Hypothalamus (tissue), 51 donors: ENCODE measurements around the gene FCGR3B.
"Not testable (repeated sequence)": the region's sequence is repeated elsewhere in the genome, so short reads cannot be mapped to it uniquely, and the experiment has no call there.

ENCODE experiments used
- DNase-seq, 51 donors: peaks; one replicate each; lab custom pipeline; 2025; lab: John Stamatoyannopoulos, UW

Gene FCGR3B

DNA sequence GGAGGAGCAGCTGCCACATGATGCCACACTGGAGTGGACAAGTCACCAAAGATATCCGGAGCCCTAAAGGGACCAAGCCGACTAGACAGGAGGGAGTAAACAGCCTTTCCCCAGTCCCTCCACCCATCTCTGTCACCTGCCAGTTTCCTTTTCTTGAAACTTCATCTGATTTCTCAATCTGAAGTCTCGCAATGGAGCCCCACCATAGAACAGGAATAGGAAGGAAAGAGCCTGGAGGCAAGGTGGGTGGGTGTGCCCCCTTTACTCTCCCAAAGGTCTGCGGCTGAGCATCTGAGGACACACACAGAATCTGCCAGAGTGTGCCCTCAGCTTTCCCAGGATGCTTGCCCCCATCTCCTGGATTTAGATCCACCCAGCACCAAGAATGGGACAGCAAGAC is at the start of gene FCGR3B:
Gene FCGR3B, minus strand, starts transcription at position 101 of the 400 bp plus-strand sequence. Its CDS starts 82 bp downstream, at position 19.
- DNase-seq: no peak

DNA sequence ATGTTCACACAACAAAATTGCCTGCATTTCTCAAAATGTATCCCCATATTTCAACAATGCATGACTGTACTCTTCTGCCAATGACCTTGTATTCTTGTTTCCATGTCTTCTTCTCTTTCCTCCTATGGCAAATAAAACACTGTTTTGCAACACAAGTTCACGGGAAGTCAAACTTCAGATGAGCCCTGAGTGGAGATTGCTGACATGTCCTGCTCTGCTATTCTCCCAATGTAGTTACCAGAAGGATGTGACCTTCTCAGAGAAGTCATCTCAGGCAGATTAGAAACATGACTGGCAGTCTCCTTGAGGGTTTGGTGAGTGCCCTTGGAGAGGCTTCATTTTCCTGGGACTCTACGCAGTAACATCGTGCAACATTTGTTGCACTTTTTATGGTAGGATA is 47.5 kb upstream of the FCGR3B start:
- no peak for DNase-seq

DNA sequence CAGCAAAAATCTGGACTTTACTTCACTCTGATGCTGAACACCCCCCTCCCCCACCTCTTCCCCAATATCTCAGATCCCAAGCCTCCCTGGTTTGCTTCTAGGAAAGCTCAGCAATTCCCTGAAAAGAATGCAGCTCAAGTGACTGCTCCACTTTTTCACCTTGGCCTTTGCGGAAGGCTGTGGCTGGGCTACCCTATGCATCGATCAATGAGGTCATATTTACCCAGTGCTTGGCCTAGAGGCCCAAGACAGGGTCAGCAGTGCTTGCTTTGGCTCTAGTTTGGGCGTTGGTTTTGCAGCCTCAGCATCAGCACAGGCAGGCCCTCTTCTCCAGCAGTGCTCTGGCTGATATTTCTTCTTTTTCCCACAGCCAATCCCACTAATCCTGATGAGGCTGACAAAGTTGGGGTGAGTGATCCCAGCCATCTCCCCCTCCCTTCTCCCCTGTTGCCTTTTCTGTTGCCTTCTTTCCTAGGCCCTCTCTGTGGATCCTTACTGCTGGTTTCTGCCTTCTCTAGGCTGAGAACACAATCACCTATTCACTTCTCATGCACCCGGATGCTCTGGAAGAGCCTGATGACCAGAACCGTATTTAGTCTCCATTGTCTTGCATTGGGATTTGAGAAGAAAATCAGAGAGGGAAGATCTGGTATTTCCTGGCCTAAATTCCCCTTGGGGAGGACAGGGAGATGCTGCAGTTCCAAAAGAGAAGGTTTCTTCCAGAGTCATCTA is 46.1 kb upstream of the FCGR3B start:
- no peak for DNase-seq

DNA sequence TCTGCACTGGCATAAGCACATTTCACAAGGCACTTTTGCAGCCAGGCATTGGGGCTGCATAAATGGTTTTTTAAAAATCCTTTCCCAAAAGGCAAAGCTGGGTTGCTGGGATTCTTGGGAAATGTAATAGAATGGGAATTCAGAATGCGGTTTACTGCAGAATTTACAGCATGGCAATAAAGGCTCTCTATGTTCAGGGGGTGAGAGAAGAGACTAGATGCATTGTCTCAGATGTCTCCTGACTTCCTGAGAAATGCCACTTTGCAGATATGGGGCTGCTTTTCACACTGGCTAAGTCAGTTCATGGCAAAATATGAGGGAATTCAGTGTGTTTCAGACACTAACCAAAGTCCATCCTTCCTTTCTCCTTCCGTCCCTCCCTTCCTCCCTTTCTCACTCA is 45.5 kb upstream of the FCGR3B start:
- peak in 1 of 51 donors; percentile 11 for DNase-seq

DNA sequence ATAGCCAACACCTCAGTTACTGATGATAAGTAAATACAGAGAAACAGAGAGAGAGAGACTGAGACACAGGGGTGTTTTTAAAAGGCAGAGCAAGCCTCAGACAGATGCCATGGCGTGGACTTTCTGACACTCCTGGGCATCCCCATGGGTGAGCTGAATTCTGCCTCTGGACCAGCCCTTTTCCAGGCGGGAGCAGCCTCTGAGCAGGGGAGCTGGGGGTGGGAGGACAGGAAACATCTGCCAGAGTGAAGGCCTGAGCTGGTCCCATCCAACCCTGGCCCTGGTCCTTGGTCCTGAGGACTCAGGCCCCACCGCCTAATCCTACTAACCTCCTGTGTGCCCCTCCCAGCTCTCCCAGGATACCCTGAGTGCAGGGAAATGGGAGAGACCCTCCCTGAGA is 43.9 kb upstream of the FCGR3B start:
- not testable (repeated sequence) for DNase-seq

DNA sequence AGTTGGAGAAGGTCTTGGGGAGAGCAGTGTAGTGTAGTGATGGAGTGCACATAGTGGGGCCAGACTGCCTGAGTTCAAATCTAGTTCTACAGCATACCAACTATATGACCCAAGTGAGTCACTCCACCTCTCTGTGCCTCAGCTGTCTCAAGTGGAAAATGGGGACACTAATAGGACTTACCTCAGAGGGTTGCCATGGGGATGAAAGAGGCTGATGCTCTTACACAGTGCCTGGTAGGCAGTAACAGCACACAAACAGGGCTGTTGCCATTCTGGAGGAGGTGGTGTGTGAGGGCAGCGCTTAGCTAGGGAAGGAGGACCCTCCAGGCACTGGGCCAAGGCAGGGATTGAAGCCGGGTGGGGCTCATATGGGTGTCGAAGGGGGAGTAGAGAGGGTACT is 43.5 kb upstream of the FCGR3B start:
- DNase-seq: not testable (repeated sequence)

DNA sequence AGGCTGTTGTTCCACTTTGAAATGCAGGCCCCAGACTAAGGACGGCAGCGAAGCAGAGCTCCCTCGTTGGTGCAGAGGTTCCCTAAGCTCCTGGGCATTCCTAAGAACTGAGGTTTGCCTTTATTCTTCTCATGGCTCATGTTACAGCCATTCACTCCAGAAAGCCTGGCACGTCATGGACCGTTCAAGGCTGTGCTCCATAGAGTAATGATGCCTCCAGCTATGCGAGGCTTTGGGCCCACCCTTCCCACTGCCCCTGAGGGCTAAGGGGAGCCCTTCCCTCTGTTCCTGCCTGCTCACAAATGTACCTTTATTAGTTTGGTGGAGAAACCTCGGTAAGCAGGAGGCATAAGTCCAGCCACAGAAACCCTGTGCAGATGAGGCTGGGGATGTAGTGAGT is 42.5 kb upstream of the FCGR3B start:
- not testable (repeated sequence) for DNase-seq

DNA sequence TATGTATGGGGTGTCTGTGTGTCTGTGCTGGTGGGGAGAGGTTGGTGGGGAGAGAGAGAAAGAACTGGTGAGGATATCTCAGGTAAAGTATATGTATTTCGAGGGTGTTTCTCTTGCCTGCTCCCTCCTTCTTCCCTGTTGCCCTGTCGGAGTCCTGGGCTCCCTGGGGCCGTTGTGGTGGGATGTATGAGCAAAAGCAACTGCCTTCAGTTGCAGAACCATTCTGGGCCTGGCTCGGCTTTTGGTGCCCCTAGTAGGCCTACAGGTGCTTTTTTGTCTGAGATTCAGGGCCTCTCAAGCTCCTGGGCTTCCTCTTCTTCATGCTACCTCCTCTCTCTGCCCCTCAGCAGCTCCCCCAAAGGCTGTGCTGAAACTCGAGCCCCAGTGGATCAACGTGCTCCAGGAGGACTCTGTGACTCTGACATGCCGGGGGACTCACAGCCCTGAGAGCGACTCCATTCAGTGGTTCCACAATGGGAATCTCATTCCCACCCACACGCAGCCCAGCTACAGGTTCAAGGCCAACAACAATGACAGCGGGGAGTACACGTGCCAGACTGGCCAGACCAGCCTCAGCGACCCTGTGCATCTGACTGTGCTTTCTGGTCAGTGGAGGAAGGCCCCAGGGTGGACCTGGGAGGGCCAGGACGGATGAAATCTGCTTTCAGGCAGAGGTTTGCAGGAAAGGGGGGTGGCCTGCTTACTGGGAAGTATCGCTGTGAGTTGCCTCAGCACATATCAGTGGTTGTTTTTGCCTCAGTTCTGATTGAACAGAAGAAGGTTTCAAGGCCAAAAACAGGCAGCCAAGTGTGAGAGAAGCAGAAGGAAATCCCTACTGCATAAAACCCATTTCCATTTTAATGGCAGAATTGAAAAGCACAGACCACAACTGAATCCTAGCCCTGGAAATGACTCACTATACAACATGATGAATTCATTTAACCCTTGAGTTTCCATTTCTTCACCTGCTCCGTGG is 40.4 kb upstream of the FCGR3B start:
- DNase-seq: not testable (repeated sequence)

DNA sequence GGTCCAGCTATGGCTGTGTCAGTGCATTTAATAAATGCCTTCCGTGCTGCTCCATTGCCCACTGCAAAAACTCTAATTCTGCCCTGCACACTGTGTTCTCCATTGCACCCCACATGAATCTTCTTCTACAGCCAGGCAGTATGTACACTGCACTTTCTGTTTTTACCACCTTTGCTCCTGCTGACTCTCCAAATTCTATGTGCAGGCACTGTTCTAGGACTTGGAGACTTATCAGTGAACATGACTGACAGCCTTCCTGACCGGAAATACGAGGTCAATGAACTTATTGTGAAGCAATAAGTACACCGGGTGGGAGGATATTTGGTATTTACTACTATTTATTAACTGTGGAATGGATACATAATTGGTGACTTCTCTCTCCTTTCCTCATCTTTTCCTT is 33.7 kb upstream of the FCGR3B start:
- DNase-seq: not testable (repeated sequence)

DNA sequence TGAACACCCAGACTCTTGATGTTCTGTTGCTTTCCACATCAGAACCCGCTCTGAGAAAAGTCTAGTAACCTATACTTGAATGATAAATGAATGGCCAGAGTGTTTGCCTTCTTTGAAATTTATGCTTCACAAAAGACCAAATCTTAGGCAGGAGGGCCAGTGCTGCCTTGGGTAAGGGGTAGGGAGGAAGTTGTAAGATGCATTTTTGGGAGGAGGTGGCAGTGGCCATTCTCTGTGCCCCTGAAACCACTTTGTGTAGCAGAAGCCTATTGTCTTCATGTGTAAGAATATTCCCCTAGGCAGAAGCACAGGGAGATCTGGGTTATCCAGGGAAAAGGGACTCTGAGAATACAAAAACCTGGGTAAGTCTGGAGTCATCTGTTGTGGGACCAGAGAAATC is 32.6 kb upstream of the FCGR3B start:
- not testable (repeated sequence) for DNase-seq

DNA sequence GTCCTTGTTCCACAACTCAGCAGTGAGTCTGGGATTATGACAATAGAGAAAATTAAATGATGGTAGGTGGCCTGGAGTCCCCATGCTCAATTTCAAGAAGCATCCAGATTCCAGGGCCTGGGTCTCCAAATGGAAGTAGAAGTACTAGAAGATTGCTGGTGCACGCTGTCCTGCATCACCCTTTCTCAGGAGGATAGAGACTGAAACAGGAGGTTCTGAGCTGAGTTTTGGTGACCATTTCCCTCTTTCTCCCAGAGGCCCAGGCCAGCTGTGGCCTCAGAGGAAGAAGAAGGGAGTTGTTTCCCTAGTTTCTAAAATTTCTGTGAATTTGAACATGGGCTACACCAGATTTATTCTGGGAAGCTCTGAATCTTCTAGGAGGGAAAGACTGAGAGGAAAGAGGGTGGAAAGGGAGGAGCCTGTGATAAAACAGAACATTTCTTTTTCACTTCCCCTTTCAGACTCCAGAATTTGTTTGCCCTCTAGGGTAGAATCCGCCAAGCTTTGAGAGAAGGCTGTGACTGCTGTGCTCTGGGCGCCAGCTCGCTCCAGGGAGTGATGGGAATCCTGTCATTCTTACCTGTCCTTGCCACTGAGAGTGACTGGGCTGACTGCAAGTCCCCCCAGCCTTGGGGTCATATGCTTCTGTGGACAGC is 31.8 kb upstream of the FCGR3B start, which contains the start of gene FCGR2B:
Gene FCGR2B, plus strand, starts transcription at position 460 of the 656 bp plus-strand sequence. Its CDS starts 99 bp downstream, at position 559.
- DNase-seq: not testable (repeated sequence)

DNA sequence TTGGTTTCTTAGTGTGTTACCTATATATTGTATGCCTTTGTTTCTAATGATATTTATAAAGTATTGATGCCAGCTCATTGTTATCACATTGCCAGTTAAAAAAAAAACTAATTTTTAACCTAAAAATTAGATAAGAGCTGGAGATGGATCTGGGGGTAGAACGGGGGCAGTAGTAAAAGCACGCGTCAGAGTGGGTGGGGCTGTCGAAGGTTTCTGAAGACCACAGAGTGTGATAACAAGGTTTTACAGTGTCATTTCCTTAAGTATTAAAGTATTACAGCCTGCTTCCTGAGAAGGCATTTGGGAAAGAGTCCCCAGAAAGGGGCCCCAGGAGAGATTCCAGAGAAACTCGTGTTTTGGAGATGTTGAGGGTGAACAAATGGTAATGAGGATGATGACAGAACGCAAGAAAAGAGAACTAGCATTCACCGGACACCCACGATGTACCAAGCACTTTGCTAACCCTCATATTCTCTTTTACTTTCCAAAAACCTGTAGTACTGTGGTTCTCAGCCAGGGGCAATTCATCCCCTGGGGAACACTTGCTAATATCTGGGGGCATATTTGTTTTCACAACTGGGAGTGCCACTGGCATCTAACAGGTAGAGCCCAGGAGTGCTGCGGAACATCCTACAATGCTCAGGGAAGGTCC is 30.8 kb upstream of the FCGR3B start:
- not testable (repeated sequence) for DNase-seq

DNA sequence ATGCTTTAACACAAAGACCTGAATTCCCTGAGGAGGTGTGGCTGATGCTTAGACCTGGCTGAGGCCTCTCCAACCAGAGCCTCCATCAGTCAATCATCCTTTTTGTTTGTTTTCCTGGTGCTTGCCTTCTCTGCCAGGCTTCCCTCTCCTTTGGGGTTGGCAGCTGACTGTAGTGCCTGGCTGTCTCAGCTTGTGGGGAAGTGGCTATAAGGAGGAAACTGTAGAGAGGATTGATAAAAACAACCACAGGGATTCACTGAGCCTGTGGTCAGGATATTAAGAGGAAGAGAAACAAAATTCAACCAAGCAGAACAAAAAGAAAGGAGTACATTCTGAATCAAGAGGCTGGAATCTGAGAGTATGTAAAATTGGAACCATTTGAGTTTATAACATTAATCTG is 27.5 kb upstream of the FCGR3B start:
- not testable (repeated sequence) for DNase-seq

DNA sequence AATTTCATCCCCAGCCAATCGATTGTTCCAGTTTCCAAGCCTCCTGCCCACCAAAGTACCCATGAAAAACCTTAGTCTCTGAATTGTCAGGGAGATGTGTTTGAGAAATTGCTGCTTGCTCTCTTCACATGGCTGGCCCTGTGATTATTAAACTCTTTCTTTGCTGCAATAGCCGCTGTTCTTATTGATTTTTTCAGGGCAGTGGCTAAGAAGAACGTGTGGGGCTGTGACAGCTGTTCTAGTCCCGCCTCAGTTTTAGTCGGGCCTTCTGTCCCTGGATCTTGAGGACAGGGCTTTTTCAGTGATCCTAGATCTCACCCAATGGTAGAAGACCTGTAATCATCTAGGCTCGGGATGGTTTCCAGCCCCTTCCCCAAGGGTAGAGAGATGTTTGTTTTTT is 23.0 kb upstream of the FCGR3B start:
- DNase-seq: not testable (repeated sequence)

DNA sequence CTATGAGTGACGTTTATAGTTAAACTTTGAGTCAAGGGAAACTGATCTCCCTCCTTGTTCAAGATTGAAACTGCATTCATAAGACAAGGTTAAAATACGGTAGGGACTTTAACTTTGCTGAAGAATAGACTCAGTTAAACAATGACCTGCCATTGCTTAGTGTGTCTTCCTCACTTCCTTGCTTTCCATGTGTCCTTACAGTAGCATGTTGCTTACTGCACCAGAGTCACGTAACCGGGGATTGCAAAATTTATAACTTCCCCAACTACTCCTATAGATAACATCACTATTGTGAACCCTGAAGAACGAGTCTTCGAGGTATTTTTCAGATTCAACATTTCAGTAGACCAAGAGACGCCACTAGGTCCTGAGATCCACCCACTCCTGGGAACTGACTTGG is 22.6 kb upstream of the FCGR3B start:
- not testable (repeated sequence) for DNase-seq

DNA sequence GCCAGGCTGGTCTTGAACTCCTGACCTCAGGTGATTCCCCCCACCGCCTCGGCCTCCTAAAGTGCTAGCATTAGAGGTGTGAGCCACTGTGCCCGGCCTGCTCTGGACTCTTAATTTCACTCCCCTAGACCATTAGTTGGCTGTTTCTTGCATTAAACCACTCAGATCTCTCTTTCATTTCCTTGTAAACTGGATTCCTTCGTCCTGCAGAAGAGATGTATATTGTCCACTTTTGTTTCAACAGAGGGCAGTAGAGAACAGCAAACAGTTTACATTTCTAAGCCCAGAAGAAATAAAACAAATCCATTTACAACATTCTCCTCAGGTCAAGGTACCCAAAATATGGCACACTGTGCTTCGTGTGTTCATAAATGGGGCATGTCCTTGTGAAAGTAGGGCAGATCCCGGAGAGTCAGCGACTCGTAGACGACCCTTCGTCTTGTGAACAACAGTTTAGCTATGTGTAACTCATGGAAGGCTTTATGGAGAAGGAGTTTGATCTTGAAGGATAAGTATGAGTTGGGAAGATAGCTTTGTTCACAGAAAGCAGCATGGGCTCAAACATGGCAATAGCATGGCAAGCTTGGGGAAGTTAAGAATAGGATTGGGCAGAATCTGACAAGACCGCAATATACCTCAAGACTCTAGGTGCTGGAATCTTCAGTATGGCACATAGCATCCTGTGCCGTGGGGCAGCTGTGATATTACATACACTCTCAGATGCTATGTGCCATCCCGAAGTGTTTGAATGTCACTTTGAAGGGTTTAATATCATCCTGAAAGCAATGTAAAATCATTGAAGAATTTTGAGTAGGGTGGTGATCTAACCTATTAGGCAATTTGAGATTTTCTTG is 16.8 kb upstream of the FCGR3B start:
- DNase-seq: peak in 1 of 51 donors; percentile 51

DNA sequence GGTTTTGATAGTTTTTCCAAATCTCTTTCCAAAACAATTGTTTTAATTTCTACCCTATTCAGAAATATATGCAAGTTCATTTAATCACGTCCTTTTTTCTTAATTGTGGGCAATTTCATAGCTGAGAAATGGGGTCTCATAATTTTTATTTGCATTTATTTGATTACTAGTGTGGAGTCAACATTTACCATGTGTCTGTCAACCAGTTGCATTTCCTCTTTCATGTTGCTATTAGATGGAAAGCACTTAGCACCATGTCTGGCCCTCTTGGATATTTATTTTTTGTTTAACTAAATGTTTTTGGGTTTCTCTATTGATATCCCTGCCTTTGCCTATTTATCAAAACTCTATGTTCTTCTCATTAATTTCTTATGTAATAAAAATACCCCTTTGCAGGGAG is 13.9 kb upstream of the FCGR3B start:
- DNase-seq: not testable (repeated sequence)

DNA sequence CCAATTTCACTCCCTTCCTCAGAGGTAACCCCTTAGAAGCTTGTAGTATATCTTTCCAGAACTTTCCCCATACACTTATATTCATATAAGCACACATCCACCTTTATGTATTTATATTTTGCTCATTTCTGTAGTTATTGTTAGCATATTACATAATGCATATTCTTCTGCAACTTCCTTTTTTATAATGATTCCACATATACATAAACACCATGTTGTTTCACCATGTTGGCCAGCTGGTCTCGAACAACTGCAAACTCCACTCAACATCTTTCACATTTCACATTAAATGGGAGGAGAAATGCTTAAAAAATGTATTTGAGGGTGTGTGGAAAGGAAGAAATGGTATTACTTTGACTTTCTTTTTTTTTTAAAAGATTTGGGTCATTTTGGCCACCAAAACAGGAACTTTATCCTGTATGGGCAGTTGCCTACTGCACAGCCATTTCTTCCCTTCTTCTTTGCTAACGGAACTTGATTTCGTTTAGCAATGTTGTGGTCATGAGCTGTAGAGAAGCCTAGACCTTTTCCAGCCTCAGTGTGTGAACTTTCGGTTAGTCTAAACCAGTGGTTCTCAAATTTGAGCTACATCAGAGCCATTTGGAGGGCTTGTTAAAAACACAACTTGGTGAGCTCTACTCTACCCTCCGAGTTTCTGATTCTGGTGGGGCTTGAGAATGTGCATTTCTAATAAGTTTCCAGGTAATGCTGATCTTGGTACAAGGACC is 12.7 kb upstream of the FCGR3B start:
- DNase-seq: not testable (repeated sequence)

DNA sequence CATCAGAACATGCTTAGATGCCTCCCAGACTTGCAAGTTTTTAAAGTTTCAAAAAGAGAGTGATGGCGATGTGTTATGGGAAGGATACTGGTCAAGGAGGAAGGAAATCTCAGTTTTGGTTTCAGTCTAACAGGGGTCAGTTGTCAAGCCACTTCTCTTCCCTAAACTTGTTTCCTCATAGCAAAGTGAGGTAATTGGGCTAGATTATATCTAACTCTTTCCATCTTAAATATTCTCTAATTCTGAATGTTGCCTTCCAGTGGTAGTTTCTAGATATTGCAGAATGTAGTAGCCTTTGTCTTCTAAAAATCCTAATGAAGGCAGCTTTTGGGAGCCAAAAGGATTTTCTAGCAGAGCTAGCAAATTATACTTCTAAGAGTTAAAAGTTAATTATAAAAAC is 11.7 kb upstream of the FCGR3B start:
- not testable (repeated sequence) for DNase-seq
